Kidney epithelial cell (primary cell): ENCODE data around the gene CHRD. TPM values are rescaled to one million over a fixed set of nuclear protein-coding genes. Genes with fewer than 3 reads are reported as not detected.

Experiments
- DNase-seq: peaks from one replicate; pipeline ENCODE4 v3.0.0-alpha.2; 2010; ENCODE audit warnings: low read depth
- H3K27me3 ChIP-seq: 2 replicates; pipeline ENCODE4 v1.6.0; 2011; ENCODE audit warnings: low read length; ENCODE audit not compliant: control insufficient read depth, insufficient read depth
- H3K36me3 ChIP-seq: 2 replicates; pipeline ENCODE4 v1.5.1; 2011; ENCODE audit warnings: low read length; ENCODE audit not compliant: control insufficient read depth, insufficient read depth
- H3K4me3 ChIP-seq: 2 replicates; pipeline ENCODE4 v1.5.1; 2011; ENCODE audit warnings: low read depth, mild to moderate bottlenecking, control low read depth, low read length
- total RNA-seq: library from RNA; depleted of rRNA; stranded (reverse); fragments of >200 nt; gene quantifications from 2 replicates; pipeline ENCODE4 v1.2.3, GENCODE V29; 2015
- TF ChIP-seq, protein P1 (sequence below): IDR thresholded peaks from 2 replicates; pipeline ENCODE4 v1.5.1; 2011; ENCODE audit warnings: mild to moderate bottlenecking, moderate library complexity, low read length, control low read depth, inconsistent platforms; ENCODE audit not compliant: insufficient read depth, poor library complexity, severe bottlenecking

Gene CHRD
- total RNA-seq, 1 donor from 2014 or later: 1.0 TPM

DNA sequence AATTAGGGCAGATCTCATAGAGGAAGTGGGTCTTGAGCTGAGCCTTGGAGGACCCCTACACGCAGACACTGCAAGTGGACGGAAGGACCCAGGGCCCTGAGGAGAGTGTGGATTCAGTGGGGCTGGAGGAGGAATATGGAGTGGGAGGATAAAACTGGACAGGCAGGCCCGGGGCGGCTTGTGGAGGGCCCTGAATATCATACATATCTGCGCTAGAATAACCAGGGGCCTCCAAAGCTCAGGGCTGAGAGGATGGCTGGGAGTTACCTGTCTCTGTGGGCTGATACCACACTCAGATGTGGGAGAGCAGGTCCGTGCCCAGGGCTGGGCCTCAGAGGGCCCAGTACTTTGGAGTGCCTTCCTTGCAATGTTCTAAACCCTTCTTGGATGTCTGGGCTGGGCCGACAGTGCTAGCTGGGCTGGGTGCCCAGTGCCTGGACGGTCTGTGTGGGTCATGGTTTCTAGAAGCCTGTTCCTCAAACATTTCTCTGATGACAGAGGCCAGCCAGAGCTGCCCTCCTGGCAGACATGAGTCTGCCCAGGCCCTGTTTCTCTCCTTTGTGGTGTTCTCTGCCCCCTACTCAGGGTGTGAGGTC, 29.6 kb downstream of the CHRD start:
- no peak overlapping the region for H3K4me3 ChIP-seq
- TF ChIP-seq, protein P1, sequence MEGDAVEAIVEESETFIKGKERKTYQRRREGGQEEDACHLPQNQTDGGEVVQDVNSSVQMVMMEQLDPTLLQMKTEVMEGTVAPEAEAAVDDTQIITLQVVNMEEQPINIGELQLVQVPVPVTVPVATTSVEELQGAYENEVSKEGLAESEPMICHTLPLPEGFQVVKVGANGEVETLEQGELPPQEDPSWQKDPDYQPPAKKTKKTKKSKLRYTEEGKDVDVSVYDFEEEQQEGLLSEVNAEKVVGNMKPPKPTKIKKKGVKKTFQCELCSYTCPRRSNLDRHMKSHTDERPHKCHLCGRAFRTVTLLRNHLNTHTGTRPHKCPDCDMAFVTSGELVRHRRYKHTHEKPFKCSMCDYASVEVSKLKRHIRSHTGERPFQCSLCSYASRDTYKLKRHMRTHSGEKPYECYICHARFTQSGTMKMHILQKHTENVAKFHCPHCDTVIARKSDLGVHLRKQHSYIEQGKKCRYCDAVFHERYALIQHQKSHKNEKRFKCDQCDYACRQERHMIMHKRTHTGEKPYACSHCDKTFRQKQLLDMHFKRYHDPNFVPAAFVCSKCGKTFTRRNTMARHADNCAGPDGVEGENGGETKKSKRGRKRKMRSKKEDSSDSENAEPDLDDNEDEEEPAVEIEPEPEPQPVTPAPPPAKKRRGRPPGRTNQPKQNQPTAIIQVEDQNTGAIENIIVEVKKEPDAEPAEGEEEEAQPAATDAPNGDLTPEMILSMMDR: no peak
- no peaks in the 10 kb centered on the region for H3K36me3 ChIP-seq
- H3K27me3 ChIP-seq: peaks cover 2% of the 10 kb centered on the region
- no peak for DNase-seq

DNA sequence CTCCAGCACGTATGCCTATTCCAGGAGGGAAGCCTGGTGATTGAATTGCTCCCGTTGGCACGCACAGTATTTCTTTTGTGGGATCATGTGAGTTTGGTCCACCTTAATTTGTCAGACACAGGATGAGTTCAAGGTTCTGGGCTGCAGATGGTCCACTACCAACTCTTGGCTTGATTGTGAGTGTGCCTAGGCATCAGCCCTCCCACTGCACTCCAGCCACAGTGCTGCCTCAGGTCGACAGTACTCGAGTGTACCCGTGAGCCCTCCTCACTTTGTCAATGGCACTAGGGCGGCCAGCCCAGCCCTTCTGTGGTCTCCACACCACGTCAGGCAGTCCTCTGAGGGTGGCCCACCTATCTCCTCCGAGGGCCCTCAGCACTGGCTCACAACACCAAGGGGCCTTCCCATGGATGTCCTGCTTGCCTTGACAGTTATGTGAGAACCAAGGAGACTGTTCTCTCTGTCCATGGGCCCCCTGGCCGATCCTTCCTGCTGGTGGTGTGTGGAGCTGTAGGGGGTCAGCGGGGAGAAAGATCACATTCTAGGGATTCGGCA, 30.2 kb downstream of the CHRD start:
- DNase-seq: no peak
- TF ChIP-seq, protein P1: no peak
- no peak overlapping the region for H3K4me3 ChIP-seq
- H3K36me3 ChIP-seq: no peaks in the 10 kb centered on the region
- H3K27me3 ChIP-seq: peaks cover 2% of the 10 kb centered on the region

DNA sequence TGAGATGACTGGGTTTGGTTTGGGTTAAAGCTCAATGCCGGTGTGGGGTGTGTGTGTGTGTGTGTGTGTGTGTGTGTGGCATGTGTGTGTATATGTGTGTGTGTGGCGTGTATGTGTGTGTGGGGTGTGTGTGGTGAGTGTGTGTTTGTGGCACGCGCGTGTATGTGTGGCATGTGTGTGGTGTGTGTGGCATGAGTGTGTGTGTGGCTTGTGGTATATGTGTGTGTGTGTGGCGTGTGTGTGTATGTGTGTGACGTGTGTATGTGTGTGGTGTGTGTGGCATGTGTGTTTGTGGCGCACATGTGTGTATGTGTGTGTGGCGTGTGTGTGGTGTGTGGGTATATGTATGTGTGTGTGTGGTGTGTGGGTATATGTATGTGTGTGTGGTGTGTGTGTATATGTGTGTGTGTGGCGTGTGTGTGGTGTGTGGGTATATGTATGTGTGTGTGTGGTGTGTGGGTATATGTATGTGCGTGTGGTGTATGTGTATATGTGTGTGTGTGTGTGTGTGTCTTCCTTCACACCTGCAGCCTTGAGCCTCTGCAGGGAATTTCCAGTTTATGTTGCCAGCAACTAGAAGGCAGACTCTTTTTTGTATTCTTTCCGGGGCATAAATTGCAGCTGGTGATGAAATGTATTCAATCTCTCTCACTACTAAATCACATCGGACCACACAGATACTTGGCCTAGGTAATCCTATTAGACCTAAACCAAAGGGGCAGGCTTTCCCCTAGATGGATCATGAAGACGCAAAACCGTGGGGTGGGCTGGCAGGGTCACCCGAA, 34.8 kb downstream of the CHRD start:
- Histone ChIP-seq H3K4me3 (no peak overlapping the region), H3K36me3 (no peaks in the 10 kb centered on the region), H3K27me3 (peaks cover 2% of the 10 kb centered on the region)
- no peak for DNase-seq
- TF ChIP-seq, protein P1: no peak

DNA sequence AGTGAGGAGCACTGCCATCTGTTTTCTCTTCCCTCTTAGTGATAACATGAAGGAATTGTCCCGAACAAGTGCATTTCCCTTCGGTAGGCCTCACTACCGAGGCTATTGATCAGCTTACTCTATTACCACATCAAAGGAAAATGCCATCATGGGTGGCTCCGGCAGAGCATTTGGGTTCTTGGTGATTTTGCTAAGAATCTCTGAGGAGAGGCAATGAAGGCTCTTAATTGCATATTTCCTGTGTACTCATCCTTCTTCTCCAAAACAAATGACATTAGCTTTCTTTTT, 35.3 kb downstream of the CHRD start:
- DNase-seq: no peak
- H3K27me3 ChIP-seq: peaks cover 2% of the 10 kb centered on the region
- H3K36me3 ChIP-seq: no peaks in the 10 kb centered on the region
- H3K4me3 ChIP-seq: no peak overlapping the region
- TF ChIP-seq, protein P1: no peak

DNA sequence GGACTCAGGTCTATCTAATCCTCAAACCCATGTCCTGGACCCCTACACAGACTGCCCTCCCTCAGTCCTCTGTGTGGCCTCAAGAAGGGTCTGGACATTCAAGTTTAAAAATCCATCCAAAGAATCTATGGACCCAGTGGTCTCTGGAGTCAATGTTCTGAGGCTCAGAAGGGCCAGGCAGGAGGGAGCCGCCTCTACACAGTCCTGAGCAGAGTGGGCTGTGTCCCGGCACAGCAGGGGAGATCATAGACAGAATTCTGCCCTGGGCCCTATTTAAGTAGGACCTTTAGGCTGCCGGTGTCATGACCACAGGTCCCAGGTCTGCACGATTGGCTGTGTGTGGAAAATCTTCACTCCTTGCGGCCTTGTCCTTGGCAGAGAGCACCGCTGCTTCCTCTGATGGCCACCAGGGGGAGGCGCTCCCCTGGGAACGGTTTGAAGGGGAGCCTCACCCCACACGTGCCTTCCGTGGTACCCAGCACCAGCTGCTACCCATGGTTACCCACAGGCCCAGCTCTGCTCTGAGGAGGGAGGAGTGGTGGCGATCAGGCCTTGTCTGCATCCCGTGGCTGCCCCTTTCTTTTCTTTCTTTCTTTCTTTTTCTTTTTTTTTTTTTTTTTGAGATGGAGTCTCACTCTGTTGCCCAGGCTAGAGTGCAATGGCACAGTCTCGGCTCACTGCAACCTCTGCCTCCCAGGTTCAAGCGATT, 37.9 kb downstream of the CHRD start:
- no peak overlapping the region for H3K4me3 ChIP-seq
- TF ChIP-seq, protein P1: peak; percentile 94
- H3K27me3 ChIP-seq: peaks cover 2% of the 10 kb centered on the region
- DNase-seq: peak; percentile 1
- no peaks in the 10 kb centered on the region for H3K36me3 ChIP-seq
